Measurements from ENCODE around the gene TREH. TPM values are rescaled to one million over a fixed set of nuclear protein-coding genes. Genes with fewer than 3 reads are reported as not detected.

TREH gene
- total RNA-seq, 2 donors from 2014 or later = not detected

DNA sequence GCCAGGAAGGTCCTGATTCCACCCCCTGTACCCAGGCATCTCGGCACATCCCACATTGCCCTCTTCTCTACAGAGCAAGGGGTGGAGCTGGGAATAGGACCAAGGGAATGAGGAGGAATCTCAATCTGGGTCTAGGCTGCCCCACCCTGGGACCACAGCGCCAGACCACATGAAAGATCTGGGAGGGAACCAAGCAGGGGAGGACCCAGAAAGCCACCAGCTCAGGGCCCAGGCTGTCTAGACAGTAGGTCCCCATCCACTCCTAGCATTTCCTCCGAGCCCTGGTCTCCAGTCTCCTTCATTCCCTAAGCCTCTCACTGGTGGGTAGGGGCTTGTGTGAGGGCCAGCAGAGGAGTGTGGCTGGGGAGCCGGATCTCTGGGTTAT is 60.5 kb downstream of the TREH start:
- Histone ChIP-seq H3K9me3 (no peaks in the 10 kb centered on the region), H3K4me3 (no peak overlapping the region), H3K4me1 (peaks cover 0 to 94% of the 10 kb centered on the region in 2 donors), H3K27ac (peak overlapping the region; percentile 87 to 93), H3K27me3 (no peaks in the 10 kb centered on the region), H3K36me3 (peaks cover 44% of the 10 kb centered on the region)
- TF ChIP-seq, protein P1, sequence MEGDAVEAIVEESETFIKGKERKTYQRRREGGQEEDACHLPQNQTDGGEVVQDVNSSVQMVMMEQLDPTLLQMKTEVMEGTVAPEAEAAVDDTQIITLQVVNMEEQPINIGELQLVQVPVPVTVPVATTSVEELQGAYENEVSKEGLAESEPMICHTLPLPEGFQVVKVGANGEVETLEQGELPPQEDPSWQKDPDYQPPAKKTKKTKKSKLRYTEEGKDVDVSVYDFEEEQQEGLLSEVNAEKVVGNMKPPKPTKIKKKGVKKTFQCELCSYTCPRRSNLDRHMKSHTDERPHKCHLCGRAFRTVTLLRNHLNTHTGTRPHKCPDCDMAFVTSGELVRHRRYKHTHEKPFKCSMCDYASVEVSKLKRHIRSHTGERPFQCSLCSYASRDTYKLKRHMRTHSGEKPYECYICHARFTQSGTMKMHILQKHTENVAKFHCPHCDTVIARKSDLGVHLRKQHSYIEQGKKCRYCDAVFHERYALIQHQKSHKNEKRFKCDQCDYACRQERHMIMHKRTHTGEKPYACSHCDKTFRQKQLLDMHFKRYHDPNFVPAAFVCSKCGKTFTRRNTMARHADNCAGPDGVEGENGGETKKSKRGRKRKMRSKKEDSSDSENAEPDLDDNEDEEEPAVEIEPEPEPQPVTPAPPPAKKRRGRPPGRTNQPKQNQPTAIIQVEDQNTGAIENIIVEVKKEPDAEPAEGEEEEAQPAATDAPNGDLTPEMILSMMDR (IDR thresholded peaks at IDR 0.05) = no peak
- peak; percentile 88 for DNase-seq (ENCODE audit: low spot score)

DNA sequence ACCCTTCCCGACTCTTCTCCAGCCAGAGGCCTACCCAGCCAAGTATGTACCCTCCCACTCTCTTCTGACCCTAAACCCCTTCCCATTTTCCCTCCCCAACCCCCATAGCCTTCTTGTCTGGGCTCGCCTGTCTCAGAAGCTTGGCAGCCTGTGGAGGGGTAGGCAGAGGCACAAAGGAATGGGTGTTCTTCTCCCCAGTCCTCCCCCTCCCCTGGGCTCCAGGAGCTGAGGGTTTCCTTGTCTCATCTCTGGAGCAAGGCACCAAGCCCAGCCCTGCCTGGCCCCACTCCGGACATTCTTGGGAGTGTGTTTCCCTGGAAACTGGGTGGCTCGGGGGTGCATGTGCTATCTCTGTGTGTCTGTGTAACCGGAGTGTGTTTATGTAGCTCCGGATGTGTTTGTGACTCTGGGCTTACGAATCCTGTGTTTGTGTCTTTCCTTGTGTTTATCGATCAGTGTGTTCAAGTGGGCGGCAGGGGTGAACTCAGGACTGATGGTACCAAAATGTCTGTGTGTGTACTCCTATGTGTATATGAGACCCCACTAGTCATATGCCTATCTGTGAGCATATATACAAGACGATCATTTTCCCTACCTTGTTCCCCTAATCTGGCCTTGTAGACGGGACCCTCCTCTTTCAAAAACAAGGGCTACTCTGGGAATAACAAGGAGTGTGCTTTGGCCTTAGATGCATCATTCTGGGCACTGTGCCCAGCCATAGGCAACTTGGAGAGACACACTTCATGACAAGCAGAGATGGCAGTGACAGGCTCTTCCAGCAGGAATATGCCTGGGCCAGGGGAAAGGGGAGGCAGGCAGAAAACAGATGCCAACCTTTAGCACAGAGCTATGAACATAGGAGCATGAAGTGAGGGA is 61.1 kb downstream of the TREH start:
- Histone ChIP-seq H3K27ac (peak overlapping the region; percentile 87 to 93), H3K9me3 (no peaks in the 10 kb centered on the region), H3K36me3 (peaks cover 50% of the 10 kb centered on the region), H3K27me3 (no peaks in the 10 kb centered on the region), H3K4me3 (no peak overlapping the region), H3K4me1 (peaks cover 0 to 96% of the 10 kb centered on the region in 2 donors)
- peak; percentile 94 for DNase-seq (ENCODE audit: low spot score)
- TF ChIP-seq, protein P1 (IDR thresholded peaks at IDR 0.05) = no peak

DNA sequence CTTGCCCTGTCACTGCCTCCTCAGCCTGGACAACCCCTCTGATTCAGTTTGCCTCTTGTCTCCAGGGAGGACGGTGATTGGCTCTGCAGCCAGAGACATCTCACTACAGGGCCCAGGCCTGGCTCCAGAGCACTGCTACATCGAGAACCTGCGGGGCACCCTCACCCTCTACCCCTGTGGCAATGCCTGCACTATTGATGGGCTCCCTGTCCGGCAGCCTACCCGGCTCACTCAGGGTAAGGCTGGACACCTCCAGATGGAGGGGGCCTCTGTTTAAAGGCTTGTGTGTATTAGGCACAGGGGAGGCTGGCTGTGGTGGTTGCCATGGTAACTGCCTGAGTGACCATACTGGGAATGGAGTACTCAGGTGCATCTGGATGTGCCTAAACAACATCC is 63.5 kb downstream of the TREH start:
- H3K27me3 ChIP-seq = no peaks in the 10 kb centered on the region
- no peak overlapping the region for H3K4me3 ChIP-seq
- H3K4me1 ChIP-seq = peaks cover 0 to 93% of the 10 kb centered on the region in 2 donors
- peaks cover 52% of the 10 kb centered on the region for H3K36me3 ChIP-seq
- TF ChIP-seq, protein P1 (IDR thresholded peaks at IDR 0.05) = no peak
- H3K9me3 ChIP-seq = no peaks in the 10 kb centered on the region
- H3K27ac ChIP-seq = peak overlapping the region in 1 of 2 donors; percentile 87
- no peak for DNase-seq (ENCODE audit: low spot score)

DNA sequence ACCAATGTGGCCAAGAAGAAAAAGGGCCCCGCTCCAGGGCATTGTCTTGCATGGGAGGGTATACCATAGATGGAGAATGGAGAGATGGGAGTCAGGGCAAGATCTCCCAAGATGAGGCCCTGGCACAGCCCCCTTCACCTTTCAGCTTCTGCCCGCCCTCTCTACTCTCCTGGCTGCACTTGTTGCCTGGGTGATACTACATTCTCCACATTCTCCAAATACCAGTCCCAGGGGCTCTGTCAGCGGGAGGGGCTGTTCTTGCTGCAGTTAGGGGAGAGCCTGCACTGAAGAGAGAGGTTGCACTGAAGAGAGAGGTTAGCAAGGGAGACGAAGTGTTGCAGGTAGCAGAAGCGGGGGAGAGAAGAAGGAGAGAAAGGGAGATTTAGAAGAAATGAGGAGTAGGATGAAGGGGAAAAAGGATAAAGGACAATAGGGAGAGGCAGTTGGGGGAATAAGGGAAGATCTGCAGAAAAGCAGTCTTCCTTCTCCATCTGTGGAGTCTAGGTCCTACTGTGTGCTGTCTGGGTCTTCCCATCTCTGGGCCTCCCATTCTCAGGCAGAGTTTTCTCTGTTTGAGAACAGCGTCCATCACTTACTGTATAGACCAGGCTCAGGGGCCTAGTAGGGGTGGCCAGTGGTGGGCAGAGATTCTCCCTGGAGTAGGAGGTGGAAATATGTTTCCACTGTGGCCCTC is 64.0 kb downstream of the TREH start:
- H3K4me1 ChIP-seq = peaks cover 0 to 93% of the 10 kb centered on the region in 2 donors
- H3K36me3 ChIP-seq = peaks cover 52% of the 10 kb centered on the region
- no peak for DNase-seq (ENCODE audit: low spot score)
- TF ChIP-seq, protein P1 (IDR thresholded peaks at IDR 0.05) = no peak
- H3K4me3 ChIP-seq = no peak overlapping the region
- H3K27me3 ChIP-seq = no peaks in the 10 kb centered on the region
- no peaks in the 10 kb centered on the region for H3K9me3 ChIP-seq
- peak overlapping the region in 1 of 2 donors; percentile 87 for H3K27ac ChIP-seq

DNA sequence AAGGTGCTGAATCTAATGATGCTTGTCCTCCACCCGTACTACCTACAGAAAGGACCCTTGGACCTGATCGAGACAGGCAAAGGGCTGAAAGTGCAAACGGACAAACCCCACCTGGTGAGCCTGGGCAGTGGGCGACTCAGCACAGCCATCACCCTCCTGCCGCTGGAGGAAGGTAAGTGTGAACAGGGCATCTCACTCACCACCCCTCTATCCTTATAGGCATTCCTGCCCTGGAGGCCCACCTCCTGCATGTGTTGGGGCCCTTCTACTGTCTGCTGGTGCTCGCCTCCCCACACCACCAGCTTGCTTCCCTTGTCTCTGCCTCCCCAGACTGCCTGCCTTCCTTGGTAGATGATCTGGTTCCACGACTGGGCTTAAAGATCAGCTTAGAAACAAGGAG is 64.9 kb downstream of the TREH start:
- no peaks in the 10 kb centered on the region for H3K9me3 ChIP-seq
- DNase-seq (ENCODE audit: low spot score) = no peak
- peaks cover 0 to 94% of the 10 kb centered on the region in 2 donors for H3K4me1 ChIP-seq
- H3K4me3 ChIP-seq = no peak overlapping the region
- H3K36me3 ChIP-seq = peaks cover 48% of the 10 kb centered on the region
- H3K27me3 ChIP-seq = no peaks in the 10 kb centered on the region
- no peak overlapping the region for H3K27ac ChIP-seq
- TF ChIP-seq, protein P1 (IDR thresholded peaks at IDR 0.05) = no peak

All from right atrium auricular region (tissue), 2 donors.